NCI-H82 treated with DMSO at 0.1 percent for 48 hours (cell line): Measurements from ENCODE around the gene ADIRF.
"Not testable (repeated sequence)": the region's sequence is repeated elsewhere in the genome, so short reads cannot be mapped to it uniquely, and the experiment has no call there.

Experiments
- DNase-seq: peaks from one replicate; lab custom pipeline; 2025; ENCODE audit not compliant: unreplicated experiment; lab: John Stamatoyannopoulos, UW

ADIRF gene

DNA sequence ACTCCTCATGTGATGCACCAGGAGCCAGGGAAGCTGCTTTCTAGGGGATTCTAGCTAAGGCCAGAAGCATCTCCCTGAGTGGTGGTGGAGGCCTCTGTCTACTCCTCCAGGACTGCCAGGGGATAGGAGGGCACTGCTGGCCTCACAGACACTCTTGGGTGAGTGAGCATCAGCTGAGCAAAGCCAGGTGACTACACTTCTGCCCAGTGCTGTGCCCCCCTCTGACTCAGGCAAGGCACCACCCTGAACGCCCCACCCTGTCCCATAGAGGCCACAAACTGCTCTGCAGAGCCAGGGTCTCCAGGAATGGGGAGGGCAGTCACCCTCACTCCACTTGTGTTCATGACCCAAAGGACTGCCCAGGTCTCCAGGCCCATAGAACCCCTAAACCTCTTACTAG, 51.2 kb downstream of the ADIRF start:
- DNase-seq = not testable (repeated sequence)

DNA sequence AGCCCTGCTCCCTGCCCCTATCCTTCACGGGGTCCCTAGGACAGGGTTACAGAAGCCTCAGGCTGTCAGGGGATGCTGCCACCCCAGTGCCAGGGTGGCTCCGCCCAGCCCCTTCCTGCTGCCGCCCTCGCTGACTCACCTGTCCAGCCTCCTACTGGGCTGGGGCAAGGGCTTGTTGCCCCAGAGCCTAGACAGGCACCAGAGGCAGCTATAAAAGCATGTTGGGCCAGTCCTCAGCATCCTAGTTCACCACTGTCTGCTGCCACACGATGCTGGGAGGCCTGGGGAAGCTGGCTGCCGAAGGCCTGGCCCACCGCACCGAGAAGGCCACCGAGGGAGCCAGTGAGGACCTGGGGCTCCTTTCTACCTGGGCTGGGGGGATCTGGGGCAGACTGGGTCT, 51.8 kb downstream of the ADIRF start, which contains the start of gene FAM25A:
Gene FAM25A (plus strand): TSS at position 239 of the 400 bp plus-strand sequence. CDS start 31 bp downstream, at position 270.
- not testable (repeated sequence) for DNase-seq
